WERI-Rb-1 (cell line): ENCODE data around the gene RAB30.

ENCODE experiments used
- DNase-seq: peaks from one replicate; pipeline ENCODE4 v3.0.0-alpha.2; 2020
- H3K27ac ChIP-seq: fragments of 250-450 bp; sonication (Bioruptor Pico); 2 replicates; pipeline ENCODE4 v1.5.1; 2020; ENCODE audit warnings: mild to moderate bottlenecking, moderate library complexity
- H3K27me3 ChIP-seq: fragments of 250-450 bp; sonication (Bioruptor Pico); 2 replicates; pipeline ENCODE4 v1.5.1; 2021; ENCODE audit warnings: mild to moderate bottlenecking, low read depth, moderate library complexity; ENCODE audit not compliant: insufficient read depth, severe bottlenecking
- H3K36me3 ChIP-seq: fragments of 250-450 bp; sonication (Bioruptor Pico); 2 replicates; pipeline ENCODE4 v1.5.1; 2020; ENCODE audit warnings: mild to moderate bottlenecking, moderate library complexity
- H3K4me3 ChIP-seq: 2 replicates; pipeline ENCODE4 v1.5.1; 2011; ENCODE audit warnings: low read depth, mild to moderate bottlenecking, control low read depth, low read length
- H3K9me3 ChIP-seq: fragments of 250-450 bp; sonication (Bioruptor Pico); 2 replicates; pipeline ENCODE4 v1.5.1; 2021; ENCODE audit warnings: mild to moderate bottlenecking, moderate library complexity; ENCODE audit not compliant: severe bottlenecking
- CTCF ChIP-seq: IDR thresholded peaks from 2 replicates; pipeline ENCODE4 v1.5.1; 2011; ENCODE audit warnings: low read depth, mild to moderate bottlenecking, control low read depth, inconsistent platforms, low read length

Gene RAB30

DNA sequence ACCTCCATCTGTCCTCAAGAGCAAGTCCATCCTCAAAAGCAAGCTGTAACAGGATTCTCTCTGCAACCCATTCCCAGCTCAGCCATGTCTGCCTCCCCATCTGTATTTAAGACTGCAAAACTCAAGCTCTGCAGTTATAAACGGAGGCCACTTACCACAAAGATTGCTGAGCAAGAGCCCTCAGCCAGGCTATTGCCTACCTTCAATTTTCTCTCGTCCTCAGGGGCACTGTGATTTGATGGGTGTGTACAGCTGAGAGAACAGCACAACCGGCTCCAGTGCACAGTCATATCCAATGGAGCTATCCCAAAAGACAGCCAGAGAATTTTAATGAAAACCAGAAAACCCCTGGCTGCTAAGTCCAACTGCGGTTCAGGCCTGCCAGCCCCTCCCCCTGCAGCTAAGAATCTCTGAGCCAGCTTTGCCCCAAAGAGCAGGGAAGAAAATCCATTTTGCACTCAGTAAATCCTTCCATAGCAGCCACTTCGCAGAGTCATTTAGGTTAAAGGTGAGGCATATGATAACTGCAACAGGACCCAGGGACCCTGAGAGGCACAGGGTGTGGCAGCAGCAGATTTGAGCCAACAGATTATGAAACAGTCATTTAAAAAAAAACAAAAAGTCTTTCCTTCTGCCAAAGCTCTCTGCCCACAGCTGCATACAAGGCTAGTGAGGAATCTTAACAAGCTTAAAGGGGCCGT lies 37.6 kb downstream of the RAB30 start:
- H3K9me3 ChIP-seq = no peaks in the 10 kb centered on the region
- H3K4me3 ChIP-seq = peak overlapping the region; percentile 36
- TF ChIP-seq CTCF = no peak
- H3K27me3 ChIP-seq = no peaks in the 10 kb centered on the region
- peak; percentile 81 for DNase-seq
- peak overlapping the region; percentile 87 for H3K27ac ChIP-seq
- no peaks in the 10 kb centered on the region for H3K36me3 ChIP-seq

- H3K4me3 ChIP-seq = peak overlapping the region; percentile 36
- no peak for DNase-seq
- no peaks in the 10 kb centered on the region for H3K36me3 ChIP-seq
- TF ChIP-seq CTCF = no peak
- no peaks in the 10 kb centered on the region for H3K27me3 ChIP-seq
- peak overlapping the region; percentile 87 for H3K27ac ChIP-seq
- H3K9me3 ChIP-seq = no peaks in the 10 kb centered on the region
Measured at GRCh38 chr11:83033371-83033770, 38.3 kb downstream of the RAB30 start.

DNA sequence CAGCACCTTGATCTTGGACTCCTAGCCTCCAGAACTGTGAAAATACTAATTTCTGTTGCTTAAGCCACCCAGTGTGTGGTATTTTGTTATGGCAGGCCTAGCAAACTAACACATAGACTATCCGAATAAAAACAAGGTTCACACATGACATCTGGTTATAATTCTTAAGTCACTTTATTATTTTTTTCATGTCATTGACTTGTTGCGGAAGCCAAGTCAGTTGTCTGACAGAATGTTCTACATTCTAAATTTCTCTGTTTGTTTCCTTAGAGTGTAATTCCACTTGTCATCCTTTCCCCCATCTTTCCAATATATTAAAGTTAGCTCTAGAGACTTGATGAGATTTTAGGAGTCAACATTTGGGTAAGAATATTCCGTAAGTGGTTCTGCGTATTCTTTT lies 40.6 kb downstream of the RAB30 start:
- no peak for TF ChIP-seq CTCF
- no peak for DNase-seq
- H3K27ac ChIP-seq = no peak overlapping the region

DNA sequence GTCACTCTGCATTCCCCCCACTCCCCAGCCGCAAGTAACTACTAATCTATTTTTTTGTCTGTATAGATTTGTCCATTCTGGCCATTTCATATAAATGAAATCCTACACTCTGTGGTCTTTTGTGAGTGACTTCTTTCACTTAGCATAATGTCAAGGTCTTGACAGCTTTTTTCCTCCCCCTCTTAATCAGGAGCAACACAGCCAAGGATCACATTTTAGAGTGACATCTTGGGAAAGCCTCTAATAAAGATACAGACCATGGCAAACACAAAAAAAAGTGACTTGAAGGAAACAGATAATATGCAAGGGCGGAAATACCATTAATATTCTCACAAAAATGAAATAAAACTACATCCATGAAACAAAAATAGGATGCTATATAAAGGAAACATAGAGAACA lies 43.9 kb downstream of the RAB30 start:
- Histone ChIP-seq H3K36me3 (no peaks in the 10 kb centered on the region), H3K27me3 (no peaks in the 10 kb centered on the region), H3K27ac (no peak overlapping the region), H3K4me3 (no peak overlapping the region), H3K9me3 (no peaks in the 10 kb centered on the region)
- no peak for DNase-seq
- TF ChIP-seq CTCF = no peak

More for the DNA sequence above, 40.6 kb downstream of the RAB30 start:
- Histone ChIP-seq H3K9me3 (no peaks in the 10 kb centered on the region), H3K27me3 (no peaks in the 10 kb centered on the region), H3K36me3 (no peaks in the 10 kb centered on the region), H3K4me3 (no peak overlapping the region)

GRCh38 chr11:83027289-83027688 lies 44.4 kb downstream of the RAB30 start:
- no peak for DNase-seq
- no peak overlapping the region for H3K27ac ChIP-seq
- H3K4me3 ChIP-seq = no peak overlapping the region
- H3K9me3 ChIP-seq = no peaks in the 10 kb centered on the region
- no peaks in the 10 kb centered on the region for H3K36me3 ChIP-seq
- TF ChIP-seq CTCF = no peak
- no peaks in the 10 kb centered on the region for H3K27me3 ChIP-seq

- no peak overlapping the region for H3K27ac ChIP-seq
- no peaks in the 10 kb centered on the region for H3K36me3 ChIP-seq
- DNase-seq = no peak
- H3K9me3 ChIP-seq = no peaks in the 10 kb centered on the region
- no peaks in the 10 kb centered on the region for H3K27me3 ChIP-seq
- no peak for TF ChIP-seq CTCF
- no peak overlapping the region for H3K4me3 ChIP-seq
Measured at GRCh38 chr11:83026229-83026628, 45.5 kb downstream of the RAB30 start.
